ENCODE data around the gene TEX38. TPM values are rescaled to one million over a fixed set of nuclear protein-coding genes. Genes with fewer than 3 reads are reported as not detected.

TEX38 gene
- total RNA-seq, 4 donors from 2014 or later: not detected

- in situ Hi-C loops (cut with MboI; ENCODE audit: low pct_ligation_motif_present in 1 of 4, low pct_unique_long_range_greater_than_20kb in 1 of 4, low sequenced_read_pairs in 3 of 4) (loop anchor here in 3 of 4 donors (10.0 kb wide), 3 partner anchors 97 to 187 kb away; partner anchors contain the start of gene MOB3C (in 1 of the 3)), intact Hi-C loops (cut with DNase I; ENCODE audit: low total_unique reads) (no loop called here)
- Histone ChIP-seq H3K36me3 (peaks cover 0 to 1% (median 0%) of the 10 kb centered on the region in 4 donors), H3K27me3 (peaks cover 2% of the 10 kb centered on the region), H3K9me3 (no peaks in the 10 kb centered on the region), H3K4me1 (peaks cover 14 to 28% (median 20%) of the 10 kb centered on the region in 4 donors), H3K27ac (no peak overlapping the region), H3K4me3 (no peak overlapping the region)
- no peak for DNase-seq
- WGBS, 2 donors (ENCODE audit: low coverage in 1 of 2): 52 to 100% methylated on average over 1 to 2 of the region's 3 CpGs
- TF ChIP-seq POLR2AphosphoS5 (IDR thresholded peaks at IDR 0.05) (no peak), CTCF (IDR thresholded peaks at IDR 0.05) (no peak), EP300 (IDR thresholded peaks at IDR 0.05; ENCODE audit: low read depth) (no peak), POLR2A (IDR thresholded peaks at IDR 0.05) (no peak)
Measured at GRCh38 chr1:46721686-46722205, 50.1 kb downstream of the TEX38 start.

Other genes with a start within 250 kb of the TEX38 start
- not detected for gene DMBX1, start 182.0 kb upstream of the TEX38 start, total RNA-seq
- gene KNCN, start 120.2 kb upstream of the TEX38 start, total RNA-seq: not detected
- 10 to 100 TPM; 59.5 to 80.5 (median 62.3) TPM for gene MKNK1, start 67.6 kb upstream of the TEX38 start, total RNA-seq
- gene MOB3C, start 55.0 kb upstream of the TEX38 start, total RNA-seq: 10 to 100 TPM; 12.9 to 20.6 (median 14.8) TPM
- gene ATPAF1, start 3.5 kb upstream of the TEX38 start, total RNA-seq: 10 to 100 TPM; 20.6 to 91.5 (median 71.4) TPM
- gene EFCAB14, start 47.3 kb downstream of the TEX38 start, total RNA-seq: 100 to 1,000 TPM in 2 of 4 donors, 10 to 100 TPM in 2; 48.2 to 119 (median 85.4) TPM
- 10 to 100 TPM in 3 of 4 donors, 1 to 10 TPM in 1; 2.4 to 77.8 (median 25.2) TPM for gene CYP4B1, start 127.2 kb downstream of the TEX38 start, total RNA-seq